ENCODE data around the gene STXBP4.

- TF ChIP-seq CTCF (IDR thresholded peaks at IDR 0.05 in 2 of 3, conservative IDR thresholded peaks at IDR 0.05 in 1 of 3; ENCODE audit: borderline replicate concordance in 1 of 3, insufficient read depth in 1 of 3, low read depth in 2 of 3, low read length in 2 of 3): no peak
- no peak for TF ChIP-seq RAD21 (IDR thresholded peaks at IDR 0.05; ENCODE audit: low read depth)
- no peak for TF ChIP-seq EZH2 (IDR thresholded peaks at IDR 0.05)
- no peak for TF ChIP-seq ZNF274 (IDR thresholded peaks at IDR 0.05; ENCODE audit: low read depth, low read length)
- no peak for TF ChIP-seq SP1 (IDR thresholded peaks at IDR 0.05; ENCODE audit: low read depth)
Measured at GRCh38 chr17:54971901-54972300, 3.3 kb downstream of the STXBP4 start.
